ENCODE measurements around the gene FRK. TPM values are rescaled to one million over a fixed set of nuclear protein-coding genes. Genes with fewer than 3 reads are reported as not detected.

The FRK gene
- total and polyA plus RNA-seq, 3 donors from 2014 or later = 1.5 to 3.7 (median 2.5) TPM

GRCh38 chr6:116012471-116012949, 48.2 kb downstream of the FRK start:
- intact Hi-C loops (cut with DNase I; ENCODE audit: low total_unique reads) = no loop called here
- no peaks in the 10 kb centered on the region for H3K36me3 ChIP-seq (ENCODE audit: low read depth, missing control alignments)
- H3K9me3 ChIP-seq = no peaks in the 10 kb centered on the region
- no peak overlapping the region for H3K4me3 ChIP-seq
- no peaks in the 10 kb centered on the region for H3K27me3 ChIP-seq
- WGBS, 2 donors = 66 to 72% methylated on average over 1 of the region's 1 CpG
- no peak for TF ChIP-seq POLR2A (IDR thresholded peaks at IDR 0.05)
- TF ChIP-seq, protein P1, sequence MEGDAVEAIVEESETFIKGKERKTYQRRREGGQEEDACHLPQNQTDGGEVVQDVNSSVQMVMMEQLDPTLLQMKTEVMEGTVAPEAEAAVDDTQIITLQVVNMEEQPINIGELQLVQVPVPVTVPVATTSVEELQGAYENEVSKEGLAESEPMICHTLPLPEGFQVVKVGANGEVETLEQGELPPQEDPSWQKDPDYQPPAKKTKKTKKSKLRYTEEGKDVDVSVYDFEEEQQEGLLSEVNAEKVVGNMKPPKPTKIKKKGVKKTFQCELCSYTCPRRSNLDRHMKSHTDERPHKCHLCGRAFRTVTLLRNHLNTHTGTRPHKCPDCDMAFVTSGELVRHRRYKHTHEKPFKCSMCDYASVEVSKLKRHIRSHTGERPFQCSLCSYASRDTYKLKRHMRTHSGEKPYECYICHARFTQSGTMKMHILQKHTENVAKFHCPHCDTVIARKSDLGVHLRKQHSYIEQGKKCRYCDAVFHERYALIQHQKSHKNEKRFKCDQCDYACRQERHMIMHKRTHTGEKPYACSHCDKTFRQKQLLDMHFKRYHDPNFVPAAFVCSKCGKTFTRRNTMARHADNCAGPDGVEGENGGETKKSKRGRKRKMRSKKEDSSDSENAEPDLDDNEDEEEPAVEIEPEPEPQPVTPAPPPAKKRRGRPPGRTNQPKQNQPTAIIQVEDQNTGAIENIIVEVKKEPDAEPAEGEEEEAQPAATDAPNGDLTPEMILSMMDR (IDR thresholded peaks at IDR 0.05) = no peak
- no peak for DNase-seq
- no peaks in the 10 kb centered on the region for H3K4me1 ChIP-seq
- H3K27ac ChIP-seq = no peak overlapping the region

DNA sequence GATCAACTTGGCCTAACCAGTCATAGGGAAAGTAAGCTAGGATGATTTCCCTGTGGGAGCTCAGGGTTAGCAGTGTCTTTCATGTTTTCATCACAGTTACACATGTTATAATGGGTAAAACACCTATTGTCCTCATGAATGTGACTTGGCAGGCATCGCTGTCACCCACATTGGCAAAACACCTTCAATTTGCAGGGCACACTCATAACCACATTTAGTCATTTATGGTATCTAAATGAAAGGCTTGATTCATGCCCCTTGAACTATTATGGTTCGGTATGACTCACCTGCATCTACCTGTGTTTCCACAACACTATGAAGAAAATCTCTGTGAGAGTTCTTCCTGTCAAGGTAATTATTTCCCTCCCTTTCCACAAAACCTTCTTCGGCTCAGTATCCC, 49.2 kb downstream of the FRK start:
- intact Hi-C loops (cut with DNase I; ENCODE audit: low total_unique reads) = no loop called here
- Histone ChIP-seq H3K9me3 (no peaks in the 10 kb centered on the region), H3K36me3 (ENCODE audit: low read depth, missing control alignments) (no peaks in the 10 kb centered on the region), H3K4me3 (no peak overlapping the region), H3K27me3 (no peaks in the 10 kb centered on the region), H3K27ac (no peak overlapping the region), H3K4me1 (no peaks in the 10 kb centered on the region)
- DNase-seq = no peak
- WGBS, 2 donors = 91 to 93% methylated on average over 3 of the region's 3 CpGs
- TF ChIP-seq POLR2A (IDR thresholded peaks at IDR 0.05) = no peak
- TF ChIP-seq, protein P1 (IDR thresholded peaks at IDR 0.05) = no peak

- no peak overlapping the region for H3K4me3 ChIP-seq
- H3K36me3 ChIP-seq (ENCODE audit: low read depth, missing control alignments) = no peaks in the 10 kb centered on the region
- TF ChIP-seq POLR2A (IDR thresholded peaks at IDR 0.05) = no peak
- TF ChIP-seq, protein P1 (IDR thresholded peaks at IDR 0.05) = peak; percentile 65 to 74 (median 67)
- H3K27me3 ChIP-seq = no peaks in the 10 kb centered on the region
- no peaks in the 10 kb centered on the region for H3K4me1 ChIP-seq
- no peaks in the 10 kb centered on the region for H3K9me3 ChIP-seq
- peak; percentile 81 for DNase-seq
- intact Hi-C loops (cut with DNase I; ENCODE audit: low total_unique reads) = no loop called here
- H3K27ac ChIP-seq = no peak overlapping the region
- WGBS, 2 donors = 30% methylated on average over 3 of the region's 3 CpGs
Measured at GRCh38 chr6:116010790-116011401, 49.8 kb downstream of the FRK start.

- DNase-seq = no peak
- no peaks in the 10 kb centered on the region for H3K27me3 ChIP-seq
- H3K4me3 ChIP-seq = no peak overlapping the region
- intact Hi-C loops (cut with DNase I; ENCODE audit: low total_unique reads) = no loop called here
- 70 to 77% methylated on average over 3 of the region's 3 CpGs for WGBS, 2 donors
- no peak for TF ChIP-seq POLR2A (IDR thresholded peaks at IDR 0.05)
- TF ChIP-seq, protein P1 (IDR thresholded peaks at IDR 0.05) = no peak
- H3K4me1 ChIP-seq = no peaks in the 10 kb centered on the region
- no peaks in the 10 kb centered on the region for H3K36me3 ChIP-seq (ENCODE audit: low read depth, missing control alignments)
- no peaks in the 10 kb centered on the region for H3K9me3 ChIP-seq
- H3K27ac ChIP-seq = no peak overlapping the region
Measured at GRCh38 chr6:116010386-116010785, 50.3 kb downstream of the FRK start.

Data from testis (tissue), 3 donors.